Adipocyte (in vitro differentiated cells): ENCODE results near the gene BAHD1.
"Not testable (repeated sequence)": the region's sequence is repeated elsewhere in the genome, so short reads cannot be mapped to it uniquely, and the experiment has no call there.

Source experiments
- DNase-seq: peaks from one replicate; pipeline ENCODE4 v3.0.0-alpha.2; 2015; ENCODE audit warnings: low read depth
- H3K27me3 ChIP-seq: replicated peaks from 2 replicates; pipeline ENCODE4 v1.7.0; 2013; ENCODE audit warnings: mild to moderate bottlenecking, low read length, moderate library complexity; ENCODE audit not compliant: control insufficient read depth, insufficient read depth
- H3K36me3 ChIP-seq: 2 replicates; pipeline ENCODE4 v1.7.0; 2013; ENCODE audit warnings: low read length, mild to moderate bottlenecking, moderate library complexity; ENCODE audit not compliant: control insufficient read depth, insufficient read depth, severe bottlenecking
- H3K4me1 ChIP-seq: 2 replicates; pipeline ENCODE4 v1.7.0; 2013; ENCODE audit warnings: mild to moderate bottlenecking, low read length, moderate library complexity; ENCODE audit not compliant: control insufficient read depth, insufficient read depth
- H3K4me3 ChIP-seq: 2 replicates; pipeline ENCODE4 v1.7.0; 2013; ENCODE audit warnings: mild to moderate bottlenecking, low read length, moderate library complexity
- H3K9ac ChIP-seq: 2 replicates; pipeline ENCODE4 v1.7.0; 2013; ENCODE audit warnings: mild to moderate bottlenecking, low read length, moderate library complexity
- H3K9me3 ChIP-seq: 2 replicates; pipeline ENCODE4 v1.7.0; 2013; ENCODE audit warnings: mild to moderate bottlenecking, low read length, moderate library complexity; ENCODE audit not compliant: control insufficient read depth

The BAHD1 gene

DNA sequence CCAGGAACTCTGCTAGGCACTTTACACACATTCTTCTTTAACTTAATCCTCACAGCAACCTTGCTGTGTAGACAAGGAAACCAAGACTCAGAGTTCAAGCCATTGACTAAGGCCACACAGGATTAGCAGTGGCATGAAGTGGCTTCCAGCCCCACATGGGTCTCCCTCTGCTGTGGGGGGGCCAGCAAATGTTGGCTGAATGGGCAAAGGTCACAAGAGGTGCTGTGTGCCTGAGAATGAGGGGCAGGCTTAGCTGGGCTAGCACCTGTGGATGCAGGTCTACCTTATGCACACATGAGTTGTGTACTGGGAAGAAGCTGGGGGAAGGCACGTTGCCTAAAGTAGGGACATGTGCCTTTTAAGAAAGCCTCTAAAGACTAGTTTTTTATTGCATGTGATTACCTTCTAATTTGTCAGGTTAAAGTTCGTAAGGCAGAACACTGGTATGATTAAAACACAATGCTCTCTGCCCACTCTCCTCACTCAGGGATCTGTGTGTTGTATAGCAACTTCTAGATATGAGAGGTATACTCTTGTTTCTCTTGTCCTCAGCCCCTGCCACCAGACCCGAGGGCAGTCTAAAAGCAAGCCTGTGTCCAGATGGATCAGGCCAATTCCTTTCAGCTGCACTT, 10.9 kb downstream of the BAHD1 start:
- no peaks in the 10 kb centered on the region for H3K27me3 ChIP-seq
- no peak overlapping the region for H3K4me3 ChIP-seq
- no peak overlapping the region for H3K9ac ChIP-seq
- no peaks in the 10 kb centered on the region for H3K36me3 ChIP-seq
- H3K9me3 ChIP-seq: no peaks in the 10 kb centered on the region
- peaks cover 21% of the 10 kb centered on the region for H3K4me1 ChIP-seq
- no peak for DNase-seq

DNA sequence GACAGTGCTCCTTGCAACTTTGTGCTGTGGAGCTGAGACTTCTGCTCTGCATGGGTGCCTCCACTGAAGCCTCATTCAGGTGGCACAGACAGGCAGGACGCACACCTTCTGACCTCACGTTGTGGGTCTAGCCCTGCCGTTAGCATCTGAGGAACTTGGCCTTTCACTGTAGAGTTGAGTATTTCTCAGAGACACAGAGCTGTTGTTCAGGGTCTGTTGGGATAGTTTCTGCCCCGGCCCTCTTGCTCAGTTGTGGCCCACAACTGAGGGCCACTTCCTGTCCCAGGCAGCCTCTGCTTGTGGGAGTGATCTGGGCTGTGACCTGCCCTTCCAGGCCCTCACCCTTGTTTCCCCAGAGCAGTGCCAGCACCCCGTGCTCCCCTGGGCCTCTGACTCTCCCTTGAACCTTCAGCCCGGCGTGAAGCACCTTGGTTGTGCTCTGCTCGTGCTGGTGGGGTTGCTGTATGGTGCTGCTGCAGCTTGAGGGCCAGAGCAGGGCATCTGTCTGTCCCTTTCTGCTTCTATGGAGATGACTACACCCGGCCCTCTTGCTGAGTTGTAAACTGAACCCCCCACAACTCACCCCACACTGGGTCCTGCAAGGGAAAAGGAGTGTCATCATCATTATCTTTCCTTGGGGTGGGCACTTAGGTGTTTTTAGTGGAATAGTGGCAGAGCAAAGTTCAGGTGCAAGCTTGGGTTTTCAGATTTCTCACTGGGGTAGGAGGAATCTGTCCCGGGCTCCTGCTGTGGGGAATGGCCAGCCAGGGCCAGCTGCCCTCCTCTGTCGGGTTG, 11.7 kb downstream of the BAHD1 start:
- no peak for DNase-seq
- H3K4me3 ChIP-seq: no peak overlapping the region
- no peaks in the 10 kb centered on the region for H3K9me3 ChIP-seq
- H3K4me1 ChIP-seq: peaks cover 29% of the 10 kb centered on the region
- no peak overlapping the region for H3K9ac ChIP-seq
- no peaks in the 10 kb centered on the region for H3K27me3 ChIP-seq
- no peaks in the 10 kb centered on the region for H3K36me3 ChIP-seq

DNA sequence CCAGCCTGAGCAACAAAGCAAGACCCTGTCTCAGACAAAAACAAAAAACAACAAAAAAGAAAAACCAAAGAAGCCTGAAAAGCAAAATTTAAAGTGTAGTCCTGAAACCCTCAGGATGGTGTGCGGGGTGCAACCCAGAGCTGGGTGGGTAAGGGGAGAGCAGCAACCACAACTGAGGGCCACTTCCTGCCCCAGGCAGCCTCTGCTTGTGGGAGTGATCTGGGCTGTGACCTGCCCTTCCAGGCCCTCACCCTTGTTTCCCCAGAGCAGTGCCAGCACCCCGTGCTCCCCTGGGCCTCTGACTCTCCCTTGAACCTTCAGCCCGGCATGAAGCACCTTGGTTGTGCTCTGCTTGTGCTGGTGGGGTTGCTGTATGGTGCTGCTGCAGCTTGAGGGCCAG, 13.2 kb downstream of the BAHD1 start:
- DNase-seq, H3K27me3 ChIP-seq, H3K9ac ChIP-seq, H3K4me3 ChIP-seq, H3K9me3 ChIP-seq, H3K36me3 ChIP-seq: not testable (repeated sequence)
- H3K4me1 ChIP-seq: peaks cover 30% of the 10 kb centered on the region

DNA sequence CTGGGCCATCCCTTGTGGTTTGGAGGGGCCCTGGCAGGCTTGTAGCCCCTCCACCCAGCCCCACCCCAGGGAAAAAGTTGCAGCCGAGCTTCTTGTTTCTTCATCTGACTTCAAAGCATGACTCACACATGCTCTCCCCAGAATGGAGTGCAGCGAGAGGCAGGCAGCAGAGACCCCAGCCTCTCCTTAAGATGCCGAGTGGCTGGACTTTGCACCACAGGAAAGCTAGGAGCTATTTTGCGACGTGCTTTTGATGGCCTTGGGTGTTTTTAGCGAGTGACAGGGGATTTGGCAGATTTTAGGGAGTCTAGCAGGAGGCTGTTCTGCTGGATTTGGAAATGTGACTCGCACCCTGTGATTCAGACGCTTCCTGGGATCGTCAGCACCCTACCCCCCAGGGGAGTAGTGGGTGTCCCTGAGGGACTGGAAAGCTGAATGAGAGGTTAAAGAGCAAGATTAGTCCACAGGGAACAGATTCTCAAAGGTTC, 14.2 kb downstream of the BAHD1 start:
- Histone ChIP-seq H3K4me1 (peaks cover 27% of the 10 kb centered on the region), H3K9me3 (no peaks in the 10 kb centered on the region), H3K27me3 (no peaks in the 10 kb centered on the region), H3K36me3 (peaks cover 12% of the 10 kb centered on the region), H3K9ac (no peak overlapping the region), H3K4me3 (no peak overlapping the region)
- peak; percentile 47 for DNase-seq

DNA sequence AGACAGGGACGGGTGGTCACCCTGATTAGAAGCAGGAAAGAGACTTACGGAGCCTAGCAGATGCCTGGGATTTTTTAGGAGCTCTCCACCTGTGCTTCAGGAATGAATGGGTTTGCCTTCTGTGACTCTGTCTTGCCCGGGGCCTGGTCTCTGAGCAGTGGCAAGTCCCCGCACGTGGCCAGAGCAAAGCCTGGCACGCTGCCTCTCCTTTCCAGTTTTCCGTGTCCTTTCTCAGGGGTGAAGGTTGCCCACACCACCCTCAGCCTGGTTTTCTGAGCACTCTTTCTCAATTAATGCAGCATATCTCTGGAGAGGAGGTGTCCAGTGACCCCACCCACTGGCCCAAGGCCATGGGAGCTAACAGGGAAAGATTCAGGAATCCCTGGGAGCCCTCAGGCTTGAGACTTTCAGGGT, 15.6 kb downstream of the BAHD1 start:
- peaks cover 27% of the 10 kb centered on the region for H3K4me1 ChIP-seq
- peaks cover 12% of the 10 kb centered on the region for H3K36me3 ChIP-seq
- H3K9ac ChIP-seq: no peak overlapping the region
- DNase-seq: no peak
- no peaks in the 10 kb centered on the region for H3K9me3 ChIP-seq
- H3K4me3 ChIP-seq: no peak overlapping the region
- H3K27me3 ChIP-seq: no peaks in the 10 kb centered on the region

DNA sequence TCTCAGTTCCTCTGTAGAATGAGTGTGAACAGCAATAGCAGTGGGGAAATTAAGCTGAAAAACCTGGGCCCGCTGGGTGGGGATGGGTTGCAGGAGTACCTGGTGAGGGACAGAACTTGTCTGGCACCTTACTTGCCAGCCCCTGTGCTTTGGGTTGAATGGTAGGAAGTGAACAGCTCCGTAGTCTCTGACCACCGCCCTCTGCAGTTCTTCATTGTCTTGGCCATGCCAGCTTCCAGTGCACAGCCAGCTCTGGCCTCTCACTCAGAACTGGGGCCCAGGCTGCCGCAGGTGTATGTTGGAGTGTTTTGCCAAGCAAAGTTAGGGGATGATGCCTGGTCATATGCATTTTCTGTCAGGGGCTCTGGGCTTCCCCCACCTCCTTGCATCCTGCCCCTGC, 16.0 kb downstream of the BAHD1 start:
- H3K4me1 ChIP-seq: peaks cover 27% of the 10 kb centered on the region
- H3K36me3 ChIP-seq: peaks cover 12% of the 10 kb centered on the region
- DNase-seq: no peak
- no peaks in the 10 kb centered on the region for H3K9me3 ChIP-seq
- H3K9ac ChIP-seq: no peak overlapping the region
- no peak overlapping the region for H3K4me3 ChIP-seq
- H3K27me3 ChIP-seq: no peaks in the 10 kb centered on the region

DNA sequence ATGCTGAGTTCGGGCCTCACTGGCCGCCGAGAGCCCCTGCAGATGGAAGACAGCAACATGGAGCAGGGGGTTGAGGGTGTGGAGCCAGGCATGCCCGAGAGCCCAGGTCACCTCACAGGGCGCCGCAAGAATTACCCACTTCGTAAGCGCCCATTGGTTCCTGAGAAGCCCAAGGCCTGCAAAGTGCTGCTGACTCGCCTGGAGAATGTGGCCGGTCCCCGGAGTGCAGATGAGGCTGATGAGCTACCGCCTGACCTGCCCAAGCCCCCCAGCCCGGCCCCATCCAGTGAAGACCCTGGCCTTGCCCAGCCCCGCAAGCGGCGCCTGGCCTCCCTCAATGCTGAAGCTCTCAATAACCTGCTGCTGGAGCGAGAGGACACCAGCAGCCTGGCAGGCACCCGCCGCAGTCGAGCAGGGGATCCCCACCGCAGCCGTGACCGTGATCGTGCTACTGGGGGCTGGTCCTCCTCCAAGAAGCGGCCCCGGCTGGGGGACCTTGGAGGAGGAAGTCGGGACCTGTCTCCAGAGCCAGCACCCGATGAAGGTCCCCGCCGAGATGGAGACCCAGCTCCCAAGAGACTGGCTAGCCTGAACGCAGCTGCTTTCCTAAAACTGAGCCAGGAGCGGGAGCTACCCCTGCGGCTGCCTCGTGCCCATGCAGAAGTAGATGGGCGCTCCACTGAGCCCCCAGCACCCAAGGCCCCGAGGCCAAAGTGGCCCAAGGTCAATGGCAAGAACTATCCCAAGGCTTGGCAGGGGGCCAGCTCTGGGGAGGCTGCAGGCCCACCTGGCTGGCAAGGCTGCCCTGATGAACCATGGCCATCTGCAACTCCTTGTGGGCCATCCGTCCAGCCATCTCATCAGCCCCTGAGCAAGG, 18.0 kb downstream of the BAHD1 start:
- peaks cover 27% of the 10 kb centered on the region for H3K4me1 ChIP-seq
- no peak overlapping the region for H3K9ac ChIP-seq
- no peaks in the 10 kb centered on the region for H3K27me3 ChIP-seq
- no peak overlapping the region for H3K4me3 ChIP-seq
- H3K9me3 ChIP-seq: no peaks in the 10 kb centered on the region
- H3K36me3 ChIP-seq: peaks cover 20% of the 10 kb centered on the region
- DNase-seq: no peak

DNA sequence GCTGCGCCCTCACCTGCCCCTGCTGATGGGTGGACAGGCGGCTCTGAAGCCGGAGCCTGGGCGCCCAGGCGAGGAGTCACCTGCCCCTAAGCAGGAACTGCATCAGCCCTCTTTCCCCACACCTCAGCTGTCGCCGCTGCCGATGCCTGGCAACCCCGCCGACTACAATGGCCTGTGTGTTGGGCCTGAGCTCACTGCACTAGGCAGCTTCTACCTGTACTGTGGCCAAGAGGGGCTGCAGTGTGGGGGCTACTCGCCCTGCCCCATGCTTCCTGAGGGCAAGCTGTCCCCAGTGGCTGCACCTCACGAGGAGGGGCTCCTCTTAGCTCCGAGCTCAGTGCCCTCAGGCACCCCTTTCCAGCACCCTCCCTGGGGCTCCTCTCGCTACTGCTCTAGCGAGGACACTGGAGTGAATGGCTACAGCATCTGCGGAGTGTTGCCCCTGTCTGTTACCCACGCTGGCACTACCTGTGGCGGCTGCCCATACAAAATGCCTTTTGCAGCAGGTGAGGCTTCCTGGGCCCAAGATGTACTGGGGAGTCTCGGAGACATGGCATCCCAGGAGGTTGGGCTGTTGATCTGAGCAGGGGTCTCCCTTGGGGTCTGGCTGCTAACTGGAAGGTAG, 18.8 kb downstream of the BAHD1 start:
- H3K4me3 ChIP-seq: no peak overlapping the region
- H3K4me1 ChIP-seq: peaks cover 27% of the 10 kb centered on the region
- H3K27me3 ChIP-seq: no peaks in the 10 kb centered on the region
- H3K9me3 ChIP-seq: no peaks in the 10 kb centered on the region
- peaks cover 28% of the 10 kb centered on the region for H3K36me3 ChIP-seq
- no peak for DNase-seq
- no peak overlapping the region for H3K9ac ChIP-seq

DNA sequence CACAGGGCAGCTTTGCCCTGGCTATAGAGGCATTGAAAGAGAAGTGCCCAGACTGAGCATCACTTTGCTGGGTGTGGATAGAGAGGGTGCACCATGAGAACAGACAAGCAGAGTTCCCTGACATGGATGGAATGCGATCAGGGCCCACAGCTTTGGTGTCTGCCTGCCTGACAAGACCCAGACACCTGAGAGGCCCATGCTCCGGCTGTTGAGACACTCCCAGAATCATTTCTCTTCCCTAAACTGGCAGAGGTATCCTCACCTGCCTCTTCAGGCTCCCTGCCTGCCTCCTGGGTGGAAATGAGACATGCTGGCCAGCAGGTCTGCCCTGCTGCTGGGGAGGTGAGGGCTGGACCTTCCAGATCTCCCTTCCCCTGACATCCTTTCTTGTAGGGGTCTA, 19.7 kb downstream of the BAHD1 start:
- H3K9ac ChIP-seq: no peak overlapping the region
- peaks cover 37% of the 10 kb centered on the region for H3K36me3 ChIP-seq

DNA sequence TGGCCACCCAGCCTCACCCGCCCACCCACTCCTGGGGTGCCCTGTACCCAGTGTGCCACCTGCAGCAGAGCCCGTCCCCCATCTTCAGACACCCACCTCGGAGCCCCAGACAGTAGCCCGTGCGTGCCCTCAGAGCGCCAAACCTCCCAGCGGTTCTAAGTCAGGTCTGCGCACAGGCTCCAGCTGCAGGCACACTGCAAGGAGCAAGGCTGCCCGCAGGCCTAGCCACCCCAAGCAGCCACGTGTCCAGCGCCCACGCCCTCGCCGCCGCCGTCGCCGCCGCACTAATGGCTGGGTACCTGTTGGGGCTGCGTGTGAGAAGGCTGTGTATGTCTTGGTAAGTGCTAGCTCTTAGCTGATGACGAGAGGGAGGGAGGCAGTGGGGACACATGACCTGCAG, 21.2 kb downstream of the BAHD1 start:
- peaks cover 10% of the 10 kb centered on the region for H3K4me1 ChIP-seq
- H3K9ac ChIP-seq: no peak overlapping the region
- H3K9me3 ChIP-seq: no peaks in the 10 kb centered on the region
- peaks cover 47% of the 10 kb centered on the region for H3K36me3 ChIP-seq
- no peak for DNase-seq
- H3K27me3 ChIP-seq: no peaks in the 10 kb centered on the region
- no peak overlapping the region for H3K4me3 ChIP-seq

More for the DNA sequence above, 19.7 kb downstream of the BAHD1 start:
- H3K4me1 ChIP-seq: peaks cover 18% of the 10 kb centered on the region
- H3K9me3 ChIP-seq: no peaks in the 10 kb centered on the region
- no peaks in the 10 kb centered on the region for H3K27me3 ChIP-seq
- no peak overlapping the region for H3K4me3 ChIP-seq
- DNase-seq: no peak

DNA sequence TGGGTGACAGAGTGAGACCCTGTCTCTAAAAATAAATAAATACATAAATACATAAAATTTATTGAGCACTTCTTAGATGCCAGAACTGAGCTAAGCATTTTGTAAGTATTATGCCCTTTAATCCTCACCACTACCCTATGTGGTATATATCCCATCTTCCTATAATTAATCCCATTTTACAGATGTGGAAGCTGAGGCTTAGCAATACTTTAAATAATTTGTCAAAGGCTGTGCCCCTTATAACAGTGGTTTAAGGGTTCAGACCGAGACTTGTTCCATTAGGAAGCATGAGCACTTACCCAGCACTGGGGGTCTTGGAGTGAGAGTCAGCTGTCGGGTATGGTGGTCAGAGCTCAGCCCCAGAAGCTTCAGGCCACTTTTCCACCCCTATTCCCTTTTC, 22.5 kb downstream of the BAHD1 start:
- Histone ChIP-seq H3K9ac (no peak overlapping the region), H3K27me3 (no peaks in the 10 kb centered on the region), H3K9me3 (no peaks in the 10 kb centered on the region), H3K4me1 (peaks cover 4% of the 10 kb centered on the region), H3K4me3 (no peak overlapping the region), H3K36me3 (peaks cover 50% of the 10 kb centered on the region)
- DNase-seq: no peak
